Activated T-cell treated with anti-CD3 and anti-CD28 coated beads, Interleukin-2, amount 50 U/mL, for 48 hours (primary cell): ENCODE measurements around the gene CCDC85C.

Experiments used
- DNase-seq, 2 experiments: peaks; one replicate each; pipeline ENCODE4 v3.0.0-alpha.2; 2020

CCDC85C gene

GRCh38 chr14:99467336-99468078 lies 136.5 kb downstream of the CCDC85C start:
- no peak for DNase-seq

DNA sequence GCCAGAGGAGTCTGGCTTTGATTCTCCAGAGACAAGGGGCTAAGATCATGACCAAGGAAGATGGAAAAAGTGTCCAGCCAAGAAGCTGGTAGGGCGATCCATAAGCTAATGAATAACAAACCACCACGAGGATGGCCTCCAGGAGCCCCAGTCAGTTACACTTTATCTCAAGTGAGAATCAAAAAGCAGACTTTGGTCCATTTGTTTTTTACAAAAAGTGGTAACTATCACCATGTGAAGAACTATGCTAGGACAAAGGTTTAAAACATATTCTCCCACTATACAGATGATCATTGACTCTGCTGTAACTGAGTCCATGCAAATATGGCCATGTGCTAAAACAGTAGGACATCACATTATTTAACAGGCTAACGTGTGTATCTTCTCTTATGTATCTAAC lies 137.2 kb downstream of the CCDC85C start:
- no peak for DNase-seq

- no peak for DNase-seq
Observed at GRCh38 chr14:99465288-99465687, 138.7 kb downstream of the CCDC85C start.

- no peak for DNase-seq
Observed at GRCh38 chr14:99463974-99464373, 140.0 kb downstream of the CCDC85C start.

GRCh38 chr14:99462210-99462609 lies 141.8 kb downstream of the CCDC85C start:
- DNase-seq, result no peak

DNA sequence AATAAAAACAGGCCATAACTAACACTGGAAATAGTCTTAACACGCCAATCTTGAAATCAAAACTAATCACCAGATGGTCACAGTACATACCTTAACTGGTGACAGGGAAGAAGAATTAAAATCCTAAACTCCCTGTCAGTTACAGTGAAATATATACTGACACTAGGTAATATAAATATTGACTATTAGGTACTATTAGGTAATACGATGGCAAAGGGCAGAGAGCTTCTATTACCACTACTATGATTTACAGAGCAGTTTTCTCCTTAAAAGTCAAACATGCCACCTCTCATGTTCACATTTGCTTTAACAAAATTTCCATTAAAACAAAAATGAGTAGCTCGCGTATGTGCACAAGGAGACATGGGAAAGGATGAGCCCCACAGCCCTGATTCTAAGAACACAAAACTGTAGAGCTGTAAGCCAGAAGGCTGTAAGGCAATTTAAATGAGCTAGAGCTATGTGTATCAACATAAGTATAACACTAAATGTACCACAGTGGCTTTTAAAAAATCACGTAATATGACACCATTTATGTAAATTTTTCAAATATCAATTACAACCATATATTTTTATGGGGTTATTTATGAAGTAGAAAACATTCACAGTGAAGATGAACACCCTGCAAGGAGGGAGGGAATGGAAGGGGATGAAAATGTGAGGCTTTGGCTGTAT lies 142.5 kb downstream of the CCDC85C start:
- no peak for DNase-seq

GRCh38 chr14:99460793-99461192 lies 143.2 kb downstream of the CCDC85C start:
- no peak for DNase-seq

DNA sequence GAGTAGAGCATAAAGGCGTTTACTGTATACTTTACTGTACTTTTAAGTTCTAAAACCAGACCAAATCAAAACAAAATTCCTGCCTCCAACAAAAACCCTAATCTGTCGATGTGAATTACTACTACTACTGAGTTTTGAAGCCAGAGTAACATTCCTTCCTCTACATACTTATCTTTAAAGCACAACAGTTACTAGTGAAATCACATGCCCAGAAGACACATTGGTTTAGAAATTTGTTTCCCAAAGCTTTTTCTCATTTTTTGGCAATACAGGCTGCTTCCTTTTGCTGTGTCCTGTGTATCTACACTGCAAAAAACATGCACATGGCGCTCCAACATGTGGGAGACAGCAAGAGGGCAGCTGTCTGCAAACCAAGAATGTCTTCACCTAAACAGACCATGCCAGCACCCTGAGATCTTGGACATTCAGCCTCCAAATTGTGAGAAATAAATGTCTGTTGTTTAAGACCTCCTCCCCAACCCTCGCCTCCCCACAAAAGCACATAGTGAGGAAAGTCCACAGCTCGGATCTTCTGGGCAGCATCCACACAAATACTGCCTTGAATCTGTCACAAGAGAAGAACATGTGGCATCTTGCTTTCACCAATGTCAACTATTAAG lies 144.4 kb downstream of the CCDC85C start:
- DNase-seq, result no peak

- no peak for DNase-seq
Observed at GRCh38 chr14:99454246-99454645, 149.8 kb downstream of the CCDC85C start.

GRCh38 chr14:99452968-99453367 lies 151.0 kb downstream of the CCDC85C start:
- DNase-seq, result no peak

DNA sequence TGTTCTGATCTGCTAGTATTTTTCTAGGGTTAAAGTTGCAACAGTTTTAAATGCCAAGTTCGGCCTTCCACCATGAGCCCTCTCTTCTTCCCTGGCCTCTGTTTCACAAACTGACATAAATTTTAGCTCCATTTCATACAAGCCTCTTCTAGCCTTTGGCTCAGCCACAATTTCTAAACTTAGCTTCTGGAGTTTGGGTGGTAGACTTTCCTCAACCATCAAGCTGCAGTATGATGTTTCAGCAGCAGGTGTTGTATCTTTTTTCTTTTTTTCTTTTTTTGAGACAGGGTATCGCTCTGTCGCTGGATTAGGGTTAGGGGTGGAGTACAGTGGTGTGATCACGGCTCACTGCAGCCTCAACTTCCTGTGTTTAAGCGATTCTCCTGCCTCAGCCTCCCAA lies 152.8 kb downstream of the CCDC85C start:
- DNase-seq, result no peak

GRCh38 chr14:99450266-99450665 lies 153.7 kb downstream of the CCDC85C start:
- no peak for DNase-seq
